ENCODE results near the gene TASOR2. TPM values are rescaled to one million over a fixed set of nuclear protein-coding genes. Genes with fewer than 3 reads are reported as not detected.

TASOR2 gene
- total and polyA plus RNA-seq, 8 donors: 6.0 to 362 (median 50.1) TPM

GRCh38 chr10:5640036-5640435 lies 44.6 kb upstream of the TASOR2 start:
- intact Hi-C loops (cut with DNase I; ENCODE audit: low total_unique reads): no loop called here
- H3K9me3 ChIP-seq: no peaks in the 10 kb centered on the region
- H3K27me3 ChIP-seq: no peaks in the 10 kb centered on the region
- WGBS, 5 donors: 88 to 100% (median 89%) methylated on average over 2 to 12 of the region's 12 CpGs
- peaks cover 31 to 65% (median 54%) of the 10 kb centered on the region in 4 donors for H3K36me3 ChIP-seq
- H3K27ac ChIP-seq: no peak overlapping the region
- TF ChIP-seq POLR2AphosphoS5 (IDR thresholded peaks at IDR 0.05): no peak
- no peak for TF ChIP-seq POLR2A (IDR thresholded peaks at IDR 0.05)
- no peak for TF ChIP-seq EP300 (IDR thresholded peaks at IDR 0.05)
- TF ChIP-seq, protein P1, sequence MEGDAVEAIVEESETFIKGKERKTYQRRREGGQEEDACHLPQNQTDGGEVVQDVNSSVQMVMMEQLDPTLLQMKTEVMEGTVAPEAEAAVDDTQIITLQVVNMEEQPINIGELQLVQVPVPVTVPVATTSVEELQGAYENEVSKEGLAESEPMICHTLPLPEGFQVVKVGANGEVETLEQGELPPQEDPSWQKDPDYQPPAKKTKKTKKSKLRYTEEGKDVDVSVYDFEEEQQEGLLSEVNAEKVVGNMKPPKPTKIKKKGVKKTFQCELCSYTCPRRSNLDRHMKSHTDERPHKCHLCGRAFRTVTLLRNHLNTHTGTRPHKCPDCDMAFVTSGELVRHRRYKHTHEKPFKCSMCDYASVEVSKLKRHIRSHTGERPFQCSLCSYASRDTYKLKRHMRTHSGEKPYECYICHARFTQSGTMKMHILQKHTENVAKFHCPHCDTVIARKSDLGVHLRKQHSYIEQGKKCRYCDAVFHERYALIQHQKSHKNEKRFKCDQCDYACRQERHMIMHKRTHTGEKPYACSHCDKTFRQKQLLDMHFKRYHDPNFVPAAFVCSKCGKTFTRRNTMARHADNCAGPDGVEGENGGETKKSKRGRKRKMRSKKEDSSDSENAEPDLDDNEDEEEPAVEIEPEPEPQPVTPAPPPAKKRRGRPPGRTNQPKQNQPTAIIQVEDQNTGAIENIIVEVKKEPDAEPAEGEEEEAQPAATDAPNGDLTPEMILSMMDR (IDR thresholded peaks at IDR 0.05): no peak
- peaks cover 0 to 6% (median 3%) of the 10 kb centered on the region in 4 donors for H3K4me1 ChIP-seq
- DNase-seq: no peak
- no peak overlapping the region for H3K4me3 ChIP-seq

- intact Hi-C loops (cut with DNase I; ENCODE audit: low total_unique reads): no loop called here
- Histone ChIP-seq H3K36me3 (peaks cover 31 to 65% (median 54%) of the 10 kb centered on the region in 4 donors), H3K9me3 (no peaks in the 10 kb centered on the region), H3K4me3 (no peak overlapping the region), H3K27ac (no peak overlapping the region), H3K4me1 (peaks cover 2 to 11% (median 7%) of the 10 kb centered on the region in 4 donors), H3K27me3 (no peaks in the 10 kb centered on the region)
- TF ChIP-seq POLR2A (IDR thresholded peaks at IDR 0.05) (no peak), POLR2AphosphoS5 (IDR thresholded peaks at IDR 0.05) (no peak), EP300 (IDR thresholded peaks at IDR 0.05) (no peak)
- TF ChIP-seq, protein P1 (IDR thresholded peaks at IDR 0.05): no peak
- 52 to 76% (median 63%) methylated on average over 13 of the region's 13 CpGs for WGBS, 5 donors
- DNase-seq: no peak
Observed at GRCh38 chr10:5640501-5640900, 44.1 kb upstream of the TASOR2 start.

DNA sequence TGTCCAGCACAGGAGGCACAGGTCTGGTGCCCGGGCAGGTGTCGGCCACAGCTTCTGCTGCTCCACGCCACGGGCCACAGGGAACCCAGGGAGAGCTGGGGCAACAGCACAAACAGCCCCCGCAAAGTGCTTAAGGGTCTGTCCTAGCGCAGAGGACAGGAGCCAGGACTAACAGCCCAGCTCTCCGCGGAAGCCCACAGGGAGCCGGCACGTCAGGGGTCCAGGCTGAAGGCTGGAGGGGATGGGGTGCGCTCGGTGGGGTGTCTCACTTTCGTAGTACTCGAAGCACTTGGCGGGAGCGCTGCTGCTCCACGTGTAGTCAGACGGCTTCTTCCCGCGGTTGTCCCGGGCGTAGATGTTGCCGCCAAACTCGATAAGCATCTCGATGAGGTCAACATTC lies 43.1 kb upstream of the TASOR2 start:
- TF ChIP-seq, protein P1 (IDR thresholded peaks at IDR 0.05): no peak
- no peak for TF ChIP-seq EP300 (IDR thresholded peaks at IDR 0.05)
- TF ChIP-seq POLR2AphosphoS5 (IDR thresholded peaks at IDR 0.05): no peak
- no peak for TF ChIP-seq POLR2A (IDR thresholded peaks at IDR 0.05)
- Histone ChIP-seq H3K27me3 (no peaks in the 10 kb centered on the region), H3K27ac (no peak overlapping the region), H3K4me1 (peaks cover 8 to 21% (median 14%) of the 10 kb centered on the region in 4 donors), H3K9me3 (no peaks in the 10 kb centered on the region), H3K36me3 (peaks cover 31 to 69% (median 54%) of the 10 kb centered on the region in 4 donors), H3K4me3 (no peak overlapping the region)
- 93 to 97% (median 93%) methylated on average over 23 to 25 of the region's 25 CpGs for WGBS, 5 donors
- intact Hi-C loops (cut with DNase I; ENCODE audit: low total_unique reads): no loop called here
- no peak for DNase-seq

DNA sequence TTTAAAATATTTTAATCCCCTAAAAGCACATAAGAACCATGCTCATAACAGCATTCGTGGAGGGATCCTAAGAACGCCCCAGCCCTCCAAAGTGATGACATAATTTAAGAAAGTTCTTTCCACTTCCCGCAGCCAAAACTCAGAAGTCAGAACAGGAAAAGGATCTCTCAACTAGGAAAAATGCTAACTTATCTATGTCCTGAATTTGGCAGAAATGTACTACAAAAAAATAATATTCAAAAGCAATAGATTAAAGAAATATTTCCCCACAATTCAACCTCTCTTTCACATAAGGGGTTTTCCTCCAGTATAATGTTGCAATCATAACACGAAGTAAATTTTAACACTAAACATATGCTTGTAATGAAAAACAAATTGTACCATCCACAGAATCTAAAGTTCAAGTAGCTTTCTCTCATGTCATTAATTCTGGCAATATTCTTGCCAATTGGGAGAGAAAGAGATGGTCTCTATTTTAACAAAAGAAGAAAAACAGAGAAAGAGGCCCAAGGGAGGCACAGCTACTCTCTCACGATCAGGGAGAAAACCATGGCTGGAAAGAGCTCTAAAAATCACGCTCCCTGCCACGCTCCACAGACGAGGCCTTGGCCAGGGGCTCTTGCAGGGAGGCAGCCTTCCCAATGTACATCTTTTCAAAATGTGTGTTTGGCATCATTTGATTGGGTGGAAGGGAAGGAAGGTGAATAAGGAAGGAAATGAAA lies 41.1 kb upstream of the TASOR2 start:
- intact Hi-C loops (cut with DNase I; ENCODE audit: low total_unique reads): no loop called here
- no peaks in the 10 kb centered on the region for H3K9me3 ChIP-seq
- peak overlapping the region in 4 of 5 donors; percentile 47 to 70 (median 66) for H3K27ac ChIP-seq
- TF ChIP-seq, protein P1 (IDR thresholded peaks at IDR 0.05): no peak
- TF ChIP-seq POLR2A (IDR thresholded peaks at IDR 0.05): no peak
- TF ChIP-seq EP300 (IDR thresholded peaks at IDR 0.05): no peak
- no peak for TF ChIP-seq POLR2AphosphoS5 (IDR thresholded peaks at IDR 0.05)
- peaks cover 8 to 26% (median 22%) of the 10 kb centered on the region in 4 donors for H3K4me1 ChIP-seq
- peaks cover 33 to 73% (median 63%) of the 10 kb centered on the region in 4 donors for H3K36me3 ChIP-seq
- H3K4me3 ChIP-seq: no peak overlapping the region
- DNase-seq: peak in 1 of 2 donors; percentile 86
- no peaks in the 10 kb centered on the region for H3K27me3 ChIP-seq
- 71 to 86% (median 79%) methylated on average over 8 of the region's 8 CpGs for WGBS, 5 donors

Data from stomach (tissue), 9 donors.